Karpas-422 (cell line): ENCODE data around the gene AZU1. TPM values are rescaled to one million over a fixed set of nuclear protein-coding genes. Genes with fewer than 3 reads are reported as not detected.
"Not testable (repeated sequence)": the region's sequence is repeated elsewhere in the genome, so short reads cannot be mapped to it uniquely, and the experiment has no call there.

Source experiments
- DNase-seq: peaks from one replicate; pipeline ENCODE4 v3.0.0-alpha.2; 2015
- H2AFZ ChIP-seq: fragments of 200-600 bp; sonication (generic); 2 replicates; pipeline ENCODE4 v1.6.1; 2014; ENCODE audit warnings: antibody characterized with exemption, low read length, mixed read lengths
- H3K27ac ChIP-seq: fragments of 200-600 bp; sonication (generic); 2 replicates; pipeline ENCODE4 v1.5.1; 2014; ENCODE audit warnings: mild to moderate bottlenecking, low read length, moderate library complexity
- H3K27me3 ChIP-seq: fragments of 200-600 bp; sonication (generic); 2 replicates; pipeline ENCODE4 v1.6.1; 2014; ENCODE audit warnings: low read length, mixed read lengths
- H3K36me3 ChIP-seq: fragments of 200-600 bp; sonication (generic); 2 replicates; pipeline ENCODE4 v1.6.1; 2014; ENCODE audit warnings: low read length, mixed read lengths; ENCODE audit not compliant: insufficient read depth
- H3K4me1 ChIP-seq: fragments of 200-600 bp; sonication (generic); 2 replicates; pipeline ENCODE4 v1.6.1; 2014; ENCODE audit warnings: mild to moderate bottlenecking, low read length, mixed read lengths
- H3K4me2 ChIP-seq: fragments of 200-600 bp; sonication (generic); 2 replicates; pipeline ENCODE4 v1.6.1; 2014; ENCODE audit warnings: low read length, low read depth, mild to moderate bottlenecking; ENCODE audit not compliant: poor library complexity, severe bottlenecking
- H3K4me3 ChIP-seq: fragments of 200-600 bp; sonication (generic); 2 replicates; pipeline ENCODE4 v1.5.1; 2014; ENCODE audit warnings: mild to moderate bottlenecking, antibody characterized with exemption, low read length, mixed read lengths
- H3K79me2 ChIP-seq: fragments of 200-600 bp; sonication (generic); 2 replicates; pipeline ENCODE4 v1.6.1; 2014; ENCODE audit warnings: mild to moderate bottlenecking, low read length, mixed read lengths
- H3K9ac ChIP-seq: fragments of 200-600 bp; sonication (generic); 2 replicates; pipeline ENCODE4 v1.6.0; 2014; ENCODE audit warnings: low read length
- H3K9me2 ChIP-seq: fragments of 200-600 bp; sonication (generic), shearing (Covaris generic); replicated peaks from 2 replicates; pipeline ENCODE4 v1.6.0; 2014; ENCODE audit warnings: mild to moderate bottlenecking, low read length, moderate library complexity; ENCODE audit not compliant: insufficient read depth
- H3K9me3 ChIP-seq: fragments of 300-700, 200-600 bp; sonication (generic); 2 replicates; pipeline ENCODE4 v1.6.1; 2014; ENCODE audit warnings: low read length, mixed read lengths
- H4K20me1 ChIP-seq: fragments of 200-600 bp; sonication (generic); 2 replicates; pipeline ENCODE4 v1.6.1; 2014; ENCODE audit warnings: mild to moderate bottlenecking, antibody characterized with exemption, low read length, low read depth; ENCODE audit not compliant: insufficient read depth
- total RNA-seq: library from RNA; depleted of rRNA; stranded (reverse); fragments of >200 nt; shearing (Covaris generic); gene quantifications from 2 replicates; pipeline ENCODE4 v1.2.3, GENCODE V29; 2014; ENCODE audit warnings: low replicate concordance

The AZU1 gene
- total RNA-seq, 1 experiment from 2014 or later, result not detected

- H3K9me2 ChIP-seq, result no peaks in the 10 kb centered on the region
- no peaks in the 10 kb centered on the region for H3K36me3 ChIP-seq
- no peaks in the 10 kb centered on the region for H3K27me3 ChIP-seq
- no peaks in the 10 kb centered on the region for H3K4me1 ChIP-seq
- H3K4me2 ChIP-seq, result no peak overlapping the region
- DNase-seq, result no peak
- H3K27ac ChIP-seq, result no peak overlapping the region
- H3K4me3 ChIP-seq, result no peak overlapping the region
- no peak overlapping the region for H3K9ac ChIP-seq
- H4K20me1 ChIP-seq, result no peaks in the 10 kb centered on the region
- H3K9me3 ChIP-seq, result no peaks in the 10 kb centered on the region
- no peaks in the 10 kb centered on the region for H3K79me2 ChIP-seq
- H2AFZ ChIP-seq, result no peak overlapping the region
Observed at GRCh38 chr19:844546-844971, 16.9 kb downstream of the AZU1 start.

DNA sequence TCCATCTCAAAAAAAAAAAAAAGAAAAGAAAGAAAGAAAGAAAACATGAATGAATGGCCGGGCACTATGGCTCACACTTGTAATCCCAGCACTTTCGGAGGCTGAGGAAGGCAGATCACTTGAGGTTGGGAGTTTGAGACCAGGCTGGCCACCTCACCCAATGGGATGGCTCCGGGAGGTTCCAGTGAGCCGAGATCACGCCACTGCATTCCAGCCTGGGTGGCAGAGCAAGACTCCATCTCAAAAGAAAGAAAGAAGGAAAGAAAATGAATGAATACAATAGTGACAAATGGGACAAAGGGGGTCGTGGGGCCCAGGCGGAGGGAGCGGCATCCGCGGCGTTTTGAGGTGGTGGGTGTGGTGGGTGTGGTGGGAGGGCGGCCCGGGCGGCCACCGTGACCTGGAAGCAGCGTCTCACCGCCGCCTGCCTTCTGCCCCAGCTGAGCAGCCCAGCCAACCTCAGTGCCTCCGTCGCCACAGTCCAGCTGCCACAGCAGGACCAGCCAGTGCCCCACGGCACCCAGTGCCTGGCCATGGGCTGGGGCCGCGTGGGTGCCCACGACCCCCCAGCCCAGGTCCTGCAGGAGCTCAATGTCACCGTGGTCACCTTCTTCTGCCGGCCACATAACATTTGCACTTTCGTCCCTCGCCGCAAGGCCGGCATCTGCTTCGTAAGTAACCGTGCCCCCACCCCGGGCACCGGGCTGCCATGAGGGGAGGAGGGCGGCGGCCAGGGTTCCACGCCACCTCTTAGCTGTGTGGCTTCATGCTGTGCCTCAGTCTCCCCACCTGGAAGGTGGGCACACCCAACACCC lies 18.3 kb downstream of the AZU1 start:
- Histone ChIP-seq H3K79me2 (no peaks in the 10 kb centered on the region), H2AFZ (no peak overlapping the region), H3K9ac (no peak overlapping the region), H3K9me3 (no peaks in the 10 kb centered on the region), H4K20me1 (no peaks in the 10 kb centered on the region), H3K4me2 (no peak overlapping the region), H3K9me2 (no peaks in the 10 kb centered on the region), H3K4me1 (no peaks in the 10 kb centered on the region), H3K36me3 (no peaks in the 10 kb centered on the region), H3K27me3 (no peaks in the 10 kb centered on the region), H3K4me3 (no peak overlapping the region), H3K27ac (no peak overlapping the region)
- DNase-seq, result no peak

- Histone ChIP-seq H3K27me3 (no peaks in the 10 kb centered on the region), H3K9ac (no peak overlapping the region)
Observed at GRCh38 chr19:848386-848921, 20.8 kb downstream of the AZU1 start.

DNA sequence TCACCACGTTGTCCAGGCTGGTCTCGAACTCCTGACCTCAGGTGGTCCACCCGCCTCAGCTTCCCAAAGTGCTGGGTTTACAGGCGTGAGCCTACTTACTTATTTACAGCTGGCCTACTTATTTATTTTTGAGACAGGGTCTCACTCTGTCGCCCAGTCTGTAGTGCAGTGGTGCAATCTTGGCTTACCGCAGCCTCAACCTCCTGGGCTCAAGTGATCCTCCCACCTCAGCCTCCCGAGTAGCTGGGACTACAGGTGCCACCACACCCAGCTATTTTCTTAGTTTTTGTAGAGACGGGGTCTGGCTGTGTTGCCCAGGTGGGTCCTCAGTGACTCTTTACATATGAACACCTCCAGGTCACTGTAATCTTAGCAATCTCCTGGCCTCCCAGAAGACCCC lies 21.6 kb downstream of the AZU1 start:
- H3K4me1 ChIP-seq, H3K27me3 ChIP-seq: not testable (repeated sequence)

More at GRCh38 chr19:848386-848921, 20.8 kb downstream of the AZU1 start:
- Histone ChIP-seq H3K27ac (no peak overlapping the region), H3K4me1 (no peaks in the 10 kb centered on the region), H3K9me2 (no peaks in the 10 kb centered on the region), H4K20me1 (no peaks in the 10 kb centered on the region), H3K36me3 (no peaks in the 10 kb centered on the region), H3K9me3 (no peaks in the 10 kb centered on the region), H3K4me2 (no peak overlapping the region), H3K79me2 (no peaks in the 10 kb centered on the region), H3K4me3 (no peak overlapping the region), H2AFZ (no peak overlapping the region)
- no peak for DNase-seq

DNA sequence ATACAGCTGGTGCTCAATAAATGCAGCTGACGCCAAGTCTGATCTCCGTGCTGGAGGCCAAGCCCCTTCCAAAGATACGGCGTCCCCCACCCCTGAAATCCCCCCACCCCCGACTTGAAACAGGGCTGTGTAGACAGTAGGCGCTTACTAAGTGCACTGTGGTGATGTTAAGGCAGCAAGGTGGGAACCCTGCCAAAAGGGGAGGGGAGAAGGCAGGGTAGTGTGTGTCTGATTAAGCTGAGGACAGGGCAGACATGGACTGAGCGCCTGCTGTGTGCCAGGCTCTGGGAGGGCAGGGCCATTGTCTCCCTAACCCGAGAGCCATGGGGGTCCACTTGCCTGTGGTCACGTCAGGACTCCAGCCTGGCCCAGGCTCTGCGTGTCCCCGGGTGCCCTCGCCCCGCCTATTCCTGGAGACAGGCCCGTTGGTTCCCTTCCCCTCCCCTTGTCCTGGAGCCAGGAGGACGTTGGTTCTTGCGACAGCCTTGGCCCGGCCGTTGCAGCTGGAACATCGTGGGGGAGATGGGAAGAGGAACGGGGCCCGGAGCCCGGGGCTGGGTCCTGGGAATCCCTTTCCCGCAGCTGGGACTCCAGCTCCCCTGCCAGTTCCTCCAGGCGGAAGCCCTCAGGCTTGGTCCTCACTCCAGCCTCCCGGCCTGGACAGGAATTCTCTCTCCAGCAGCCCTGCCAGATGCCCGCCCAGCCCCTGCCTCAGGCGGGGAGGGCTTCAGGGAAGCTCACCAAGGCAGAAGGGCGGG lies 22.8 kb downstream of the AZU1 start:
- H2AFZ ChIP-seq, result no peak overlapping the region
- no peak overlapping the region for H3K9ac ChIP-seq

More for the DNA sequence above, 21.6 kb downstream of the AZU1 start:
- H3K36me3 ChIP-seq, H3K27ac ChIP-seq, H2AFZ ChIP-seq, H3K9ac ChIP-seq, H3K4me2 ChIP-seq, H3K4me3 ChIP-seq, H3K9me3 ChIP-seq, DNase-seq, H4K20me1 ChIP-seq, H3K9me2 ChIP-seq, H3K79me2 ChIP-seq: not testable (repeated sequence)

GRCh38 chr19:850979-851335 lies 23.3 kb downstream of the AZU1 start:
- Histone ChIP-seq H3K9me3 (no peaks in the 10 kb centered on the region), H3K4me2 (no peak overlapping the region), H3K4me3 (no peak overlapping the region), H3K27ac (no peak overlapping the region), H2AFZ (no peak overlapping the region), H4K20me1 (no peaks in the 10 kb centered on the region), H3K4me1 (no peaks in the 10 kb centered on the region), H3K36me3 (no peaks in the 10 kb centered on the region), H3K9me2 (no peaks in the 10 kb centered on the region), H3K27me3 (no peaks in the 10 kb centered on the region), H3K79me2 (no peaks in the 10 kb centered on the region), H3K9ac (no peak overlapping the region)
- no peak for DNase-seq

More for the DNA sequence above, 22.8 kb downstream of the AZU1 start:
- no peaks in the 10 kb centered on the region for H3K36me3 ChIP-seq
- H3K27ac ChIP-seq, result no peak overlapping the region
- no peaks in the 10 kb centered on the region for H3K27me3 ChIP-seq
- H3K9me3 ChIP-seq, result no peaks in the 10 kb centered on the region
- H4K20me1 ChIP-seq, result no peaks in the 10 kb centered on the region
- H3K79me2 ChIP-seq, result no peaks in the 10 kb centered on the region
- no peaks in the 10 kb centered on the region for H3K4me1 ChIP-seq
- no peak overlapping the region for H3K4me3 ChIP-seq
- H3K9me2 ChIP-seq, result no peaks in the 10 kb centered on the region
- DNase-seq, result no peak
- no peak overlapping the region for H3K4me2 ChIP-seq

GRCh38 chr19:852136-853013 lies 24.7 kb downstream of the AZU1 start, which contains the start of gene ELANE:
TSS of gene ELANE (plus strand) at chr19:852303. CDS start at chr19:852329, 26 bp downstream.
- H2AFZ ChIP-seq, result no peak within 1 kb of the TSS
- no peak for DNase-seq
- H3K36me3 ChIP-seq, result no peaks in the 10 kb centered on the region
- H3K4me3 ChIP-seq, result no peak within 1 kb of the TSS
- no peaks in the 10 kb centered on the region for H4K20me1 ChIP-seq
- no peak within 1 kb of the TSS for H3K9ac ChIP-seq
- no peaks in the 10 kb centered on the region for H3K9me2 ChIP-seq
- H3K4me1 ChIP-seq, result no peaks in the 10 kb centered on the region
- H3K27ac ChIP-seq, result no peak within 1 kb of the TSS
- no peaks in the 10 kb centered on the region for H3K9me3 ChIP-seq
- H3K4me2 ChIP-seq, result no peak within 1 kb of the TSS
- H3K79me2 ChIP-seq, result no peaks in the 10 kb centered on the region
- no peaks in the 10 kb centered on the region for H3K27me3 ChIP-seq
